SU-DHL-6 (cell line): ENCODE measurements around the gene ACSF3.

ENCODE experiments used
- H2AFZ ChIP-seq: fragments of 200-600 bp; sonication (generic); 2 replicates; pipeline ENCODE4 v1.6.1; 2014; ENCODE audit warnings: low read depth, mild to moderate bottlenecking, moderate library complexity, mixed read lengths, antibody characterized with exemption, low read length; ENCODE audit not compliant: severe bottlenecking
- H3F3A ChIP-seq: fragments of 200-600 bp; shearing (Covaris generic); 2 replicates; pipeline ENCODE4 v1.6.0; 2016; ENCODE audit warnings: antibody characterized with exemption, mild to moderate bottlenecking; ENCODE audit not compliant: insufficient read depth
- H3K27ac ChIP-seq: fragments of 200-600 bp; sonication (generic); 2 replicates; pipeline ENCODE4 v1.5.1; 2016; ENCODE audit warnings: low read depth, mild to moderate bottlenecking, low read length, moderate library complexity, mixed read lengths
- H3K27me3 ChIP-seq: fragments of 200-600 bp; sonication (generic), shearing (Covaris generic); 2 replicates; pipeline ENCODE4 v1.6.0; 2014; ENCODE audit warnings: mild to moderate bottlenecking, low read length
- H3K36me3 ChIP-seq: fragments of 200-600 bp; sonication (generic); 2 replicates; pipeline ENCODE4 v1.6.1; 2014; ENCODE audit warnings: mild to moderate bottlenecking, low read length, mixed read lengths
- H3K4me2 ChIP-seq: fragments of 300-600, 200-600 bp; shearing (Covaris generic), sonication (generic); 2 replicates; pipeline ENCODE4 v1.6.0; 2014; ENCODE audit warnings: low read length, low read depth, mild to moderate bottlenecking; ENCODE audit not compliant: poor library complexity, severe bottlenecking
- H3K4me3 ChIP-seq: fragments of 200-600 bp; sonication (generic); 2 replicates; pipeline ENCODE4 v1.5.1; 2014; ENCODE audit warnings: antibody characterized with exemption, low read length, mild to moderate bottlenecking, mixed read lengths; ENCODE audit not compliant: insufficient read depth, poor library complexity, severe bottlenecking
- H3K79me2 ChIP-seq: fragments of 200-600 bp; sonication (generic); 2 replicates; pipeline ENCODE4 v1.6.1; 2014; ENCODE audit warnings: mild to moderate bottlenecking, low read length, moderate library complexity; ENCODE audit not compliant: insufficient read depth
- H3K9ac ChIP-seq: fragments of 200-600 bp; sonication (generic); 2 replicates; pipeline ENCODE4 v1.7.0; 2014; ENCODE audit warnings: mild to moderate bottlenecking, low read length
- H3K9me2 ChIP-seq: fragments of 200-600 bp; sonication (generic); replicated peaks from 2 replicates; pipeline ENCODE4 v1.6.1; 2014; ENCODE audit warnings: low read length; ENCODE audit not compliant: insufficient read depth
- H3K9me3 ChIP-seq: fragments of 200-600 bp; sonication (generic); 2 replicates; pipeline ENCODE4 v1.6.1; 2014; ENCODE audit warnings: low read length, mixed read lengths; ENCODE audit not compliant: insufficient read depth
- H4K20me1 ChIP-seq: fragments of 200-600 bp; sonication (generic); 2 replicates; pipeline ENCODE4 v1.6.1; 2014; ENCODE audit warnings: low read depth, mild to moderate bottlenecking, antibody characterized with exemption, low read length, moderate library complexity, mixed read lengths
- EZH2phosphoT487 ChIP-seq: fragments of 200-600 bp; sonication (generic), shearing (Covaris generic); conservative IDR thresholded peaks from 2 replicates; pipeline ENCODE4 v1.6.1; 2018; ENCODE audit warnings: mild to moderate bottlenecking, antibody characterized with exemption, low read length, moderate library complexity, mixed read lengths
- TF ChIP-seq, protein P1 (sequence below): fragments of 200-600 bp; sonication (generic); IDR thresholded peaks from one replicate; pipeline ENCODE4 v1.5.1; 2017; ENCODE audit warnings: antibody characterized with exemption, mild to moderate bottlenecking, low read length, moderate library complexity; ENCODE audit not compliant: insufficient read depth, poor library complexity, severe bottlenecking

The ACSF3 gene

DNA sequence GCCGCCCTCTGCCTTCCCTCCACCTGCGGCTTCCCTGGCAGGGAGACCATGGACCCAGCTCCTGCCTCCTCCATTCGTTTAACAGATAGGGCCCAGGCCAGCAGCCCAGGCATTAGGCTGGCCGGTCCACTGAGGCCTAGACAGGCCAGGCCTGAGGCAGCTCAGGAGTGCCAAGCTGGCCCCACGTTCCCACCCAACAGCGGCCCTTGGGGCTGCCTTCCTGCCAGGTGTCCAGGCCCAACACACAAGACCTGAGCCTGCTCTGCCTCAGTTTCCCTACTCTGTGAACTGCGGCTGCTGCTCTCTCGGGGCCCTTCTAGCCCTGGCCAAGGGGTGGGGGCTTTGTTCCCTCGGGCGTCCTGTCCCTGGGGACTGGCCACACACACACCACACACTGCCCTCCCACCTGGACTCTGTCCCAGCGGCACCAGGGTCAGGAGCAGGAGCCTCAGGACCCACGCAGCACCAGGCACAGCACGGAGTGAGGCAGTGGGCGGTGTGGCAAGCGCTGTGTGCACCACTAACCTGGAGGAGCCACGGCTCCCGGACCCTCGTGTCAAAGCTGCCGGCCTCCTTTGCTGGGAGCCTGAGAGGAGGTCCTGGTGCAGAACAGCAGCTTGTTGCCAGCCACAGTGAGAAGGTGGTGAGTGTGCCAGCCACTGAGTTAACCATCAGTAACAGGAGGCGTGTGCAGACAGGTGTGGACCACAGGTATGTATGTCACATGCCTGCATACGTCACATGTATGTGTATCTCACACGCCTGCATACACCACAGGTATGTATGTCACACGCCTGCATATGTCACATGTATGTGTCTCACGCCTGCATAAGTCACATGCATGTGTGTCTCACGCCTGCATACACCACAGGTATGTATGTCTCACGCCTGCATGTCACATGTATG, 63.3 kb downstream of the ACSF3 start:
- no peak overlapping the region for H3K27ac ChIP-seq
- H3F3A ChIP-seq, result peaks cover 5% of the 10 kb centered on the region
- H3K4me2 ChIP-seq, result no peak overlapping the region

DNA sequence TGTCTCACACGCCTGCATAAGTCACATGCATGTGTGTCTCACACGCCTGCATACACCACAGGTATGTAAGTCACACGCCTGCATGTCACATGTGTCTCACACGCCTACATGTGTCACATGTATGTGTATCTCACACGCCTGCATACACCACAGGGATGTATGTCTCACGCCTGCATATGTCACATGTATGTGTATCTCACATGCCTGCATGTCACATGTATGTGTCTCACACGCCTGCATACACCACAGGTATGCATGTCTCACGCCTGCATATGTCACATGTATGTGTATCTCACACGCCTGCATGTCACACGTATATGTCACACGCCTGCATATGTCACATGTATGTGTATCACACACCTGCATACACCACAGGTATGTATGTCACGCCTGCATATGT, 64.1 kb downstream of the ACSF3 start:
- H3F3A ChIP-seq, result no peaks in the 10 kb centered on the region; the same call in 1 of the 2 replicates
- no peak overlapping the region for H3K9ac ChIP-seq
- no peaks in the 10 kb centered on the region for H4K20me1 ChIP-seq
- no peak overlapping the region for H2AFZ ChIP-seq
- H3K36me3 ChIP-seq, result no peaks in the 10 kb centered on the region
- no peak overlapping the region for H3K4me2 ChIP-seq
- H3K27ac ChIP-seq, result no peak overlapping the region
- H3K79me2 ChIP-seq, result no peaks in the 10 kb centered on the region
- peaks cover 5% of the 10 kb centered on the region; the same call in 1 of the 2 replicates for H3K9me3 ChIP-seq
- no peak overlapping the region for H3K4me3 ChIP-seq
- H3K9me2 ChIP-seq, result no peaks in the 10 kb centered on the region
- no peaks in the 10 kb centered on the region for H3K27me3 ChIP-seq
- TF ChIP-seq, protein P1, sequence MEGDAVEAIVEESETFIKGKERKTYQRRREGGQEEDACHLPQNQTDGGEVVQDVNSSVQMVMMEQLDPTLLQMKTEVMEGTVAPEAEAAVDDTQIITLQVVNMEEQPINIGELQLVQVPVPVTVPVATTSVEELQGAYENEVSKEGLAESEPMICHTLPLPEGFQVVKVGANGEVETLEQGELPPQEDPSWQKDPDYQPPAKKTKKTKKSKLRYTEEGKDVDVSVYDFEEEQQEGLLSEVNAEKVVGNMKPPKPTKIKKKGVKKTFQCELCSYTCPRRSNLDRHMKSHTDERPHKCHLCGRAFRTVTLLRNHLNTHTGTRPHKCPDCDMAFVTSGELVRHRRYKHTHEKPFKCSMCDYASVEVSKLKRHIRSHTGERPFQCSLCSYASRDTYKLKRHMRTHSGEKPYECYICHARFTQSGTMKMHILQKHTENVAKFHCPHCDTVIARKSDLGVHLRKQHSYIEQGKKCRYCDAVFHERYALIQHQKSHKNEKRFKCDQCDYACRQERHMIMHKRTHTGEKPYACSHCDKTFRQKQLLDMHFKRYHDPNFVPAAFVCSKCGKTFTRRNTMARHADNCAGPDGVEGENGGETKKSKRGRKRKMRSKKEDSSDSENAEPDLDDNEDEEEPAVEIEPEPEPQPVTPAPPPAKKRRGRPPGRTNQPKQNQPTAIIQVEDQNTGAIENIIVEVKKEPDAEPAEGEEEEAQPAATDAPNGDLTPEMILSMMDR, result no peak
- no peak for TF ChIP-seq EZH2phosphoT487

More for the DNA sequence above, 63.3 kb downstream of the ACSF3 start:
- Histone ChIP-seq H3K79me2 (no peaks in the 10 kb centered on the region), H3K27me3 (no peaks in the 10 kb centered on the region), H3K9me2 (no peaks in the 10 kb centered on the region), H3K9me3 (peaks cover 5% of the 10 kb centered on the region; the same call in 1 of the 2 replicates), H2AFZ (no peak overlapping the region), H3K36me3 (no peaks in the 10 kb centered on the region), H3K4me3 (no peak overlapping the region), H3K9ac (no peak overlapping the region), H4K20me1 (no peaks in the 10 kb centered on the region)
- TF ChIP-seq EZH2phosphoT487, result no peak
- TF ChIP-seq, protein P1, result no peak

DNA sequence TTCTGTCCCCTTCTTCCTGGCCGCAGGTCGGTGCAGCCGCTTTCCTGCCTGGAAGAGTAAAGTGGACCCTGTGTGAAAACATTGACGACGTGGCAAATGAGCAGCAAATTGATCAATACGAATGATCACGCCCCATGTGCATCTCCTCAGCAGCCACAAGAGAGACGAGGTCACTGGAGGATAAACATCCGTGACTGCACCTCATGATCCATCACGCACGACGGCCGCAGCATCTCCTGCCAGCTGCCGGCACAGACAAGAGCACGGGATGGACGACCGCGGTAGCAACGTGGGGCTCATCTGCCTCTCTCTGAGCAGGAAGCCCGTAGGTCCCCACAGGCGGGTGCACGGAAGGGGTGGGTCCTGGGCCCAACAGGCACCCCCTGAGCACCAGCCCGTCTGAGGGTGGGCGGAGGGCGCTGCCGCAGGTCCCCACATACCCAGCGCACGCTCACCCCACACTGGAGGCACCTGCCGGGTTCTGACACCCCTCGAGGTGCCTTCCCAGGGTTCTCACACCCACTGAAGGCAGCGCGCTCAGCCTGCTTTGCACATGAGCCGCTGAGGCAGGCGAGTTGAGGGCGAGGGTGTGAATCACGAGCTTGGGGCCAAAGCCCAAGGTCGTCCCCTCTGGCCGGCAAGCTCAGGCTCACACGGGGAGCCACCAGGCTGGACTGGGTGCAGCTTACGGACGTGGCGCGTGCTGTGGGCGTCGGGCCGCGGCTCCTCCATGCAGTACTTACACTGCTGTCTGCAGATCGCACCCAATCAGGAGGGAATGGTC, 65.6 kb downstream of the ACSF3 start:
- peaks cover 5% of the 10 kb centered on the region; the same call in 1 of the 2 replicates for H3K9me3 ChIP-seq
- no peak overlapping the region for H3K4me3 ChIP-seq
- H3K4me2 ChIP-seq, result no peak overlapping the region
- H3K79me2 ChIP-seq, result no peaks in the 10 kb centered on the region
- H3K36me3 ChIP-seq, result no peaks in the 10 kb centered on the region
- H2AFZ ChIP-seq, result no peak overlapping the region
- no peaks in the 10 kb centered on the region for H3K9me2 ChIP-seq
- H3K27ac ChIP-seq, result no peak overlapping the region
- no peak overlapping the region for H3K9ac ChIP-seq
- TF ChIP-seq, protein P1, result no peak
- TF ChIP-seq EZH2phosphoT487, result no peak
- no peaks in the 10 kb centered on the region for H4K20me1 ChIP-seq
- no peaks in the 10 kb centered on the region; the same call in 1 of the 2 replicates for H3F3A ChIP-seq
- H3K27me3 ChIP-seq, result no peaks in the 10 kb centered on the region
